Esophagus squamous epithelium (tissue), 5 donors: ENCODE measurements around the gene PTPRB. TPM values are rescaled to one million over a fixed set of nuclear protein-coding genes. Genes with fewer than 3 reads are reported as not detected.

Experiments used
- DNase-seq: peaks from one replicate; lab custom pipeline; 2025; lab: John Stamatoyannopoulos, UW
- H3K27ac ChIP-seq, 4 donors: fragments of 200-600 bp; sonication (generic); one replicate each; pipeline ENCODE4 v1.5.1; 2016 to 2019; ENCODE audit warnings: mild to moderate bottlenecking in 1 of 4
- H3K27me3 ChIP-seq, 4 donors: fragments of 200-600 bp; sonication (generic); 1 replicate in 3 of 4; 2 replicates in 1 of 4; pipeline versions ENCODE4 v1.5.1 to v1.6.0; 2017 to 2021; ENCODE audit warnings: antibody characterized with exemption in 1 of 4
- H3K36me3 ChIP-seq, 3 donors: fragments of 200-600 bp; sonication (generic); one replicate each; pipeline ENCODE4 v1.5.1; 2016 to 2019
- H3K4me1 ChIP-seq, 3 donors: fragments of 200-600 bp; sonication (generic); one replicate each; pipeline ENCODE4 v1.5.1; 2017 to 2019
- H3K4me3 ChIP-seq, 4 donors: fragments of 200-600 bp; sonication (generic); 1 replicate in 3 of 4; 2 replicates in 1 of 4; pipeline ENCODE4 v1.5.1; 2016 to 2019; ENCODE audit warnings: mild to moderate bottlenecking in 2 of 4, moderate library complexity in 1 of 4
- H3K9me3 ChIP-seq, 3 donors: fragments of 200-600 bp; sonication (generic); one replicate each; pipeline ENCODE4 v1.5.1; 2016 to 2019
- CTCF ChIP-seq, 6 experiments: fragments of 450-650 bp in 4 of 6; fragments of 200-600 bp in 2 of 6; sonication (generic) in 2 of 6; IDR thresholded peaks; one replicate each; pipeline ENCODE4 v1.5.1; 2016 to 2019; ENCODE audit warnings: antibody characterized with exemption in 6 of 6, mild to moderate bottlenecking in 4 of 6, moderate library complexity in 4 of 6
- POLR2A ChIP-seq, 4 donors: fragments of 450-650 bp; IDR thresholded peaks; one replicate each; pipeline ENCODE4 v1.6.1; 2017; ENCODE audit warnings: antibody characterized with exemption in 4 of 4, mild to moderate bottlenecking in 4 of 4, moderate library complexity in 3 of 4
- WGBS, 2 donors: methylation state at CpG; one replicate each; pipeline ENCODE4 v1.1.5; 2018; 5-methylcytosine and 5-hydroxymethylcytosine counted together
- intact Hi-C: fragments of 100-400 bp; cut with DNase I; formaldehyde crosslinking; loops from one replicate; pipeline ENCODE4 v1.15.0; 2022
- total RNA-seq, 4 donors: library from RNA; depleted of rRNA; stranded (reverse); fragments of >200 nt; gene quantifications; one replicate each; pipeline ENCODE4 v1.1.0, GENCODE V29; 2016
- donor health status: DM: yes; HTN: yes; CAD: no.

The PTPRB gene
- total RNA-seq, 4 donors from 2014 or later = 4.0 to 22.9 (median 7.4) TPM

- intact Hi-C loops = no loop called here
- 2 to 4% methylated on average over 13 to 17 of the region's 63 CpGs for WGBS, 2 donors
- DNase-seq = no peak
- Histone ChIP-seq H3K27ac (peak overlapping the region in 3 of 4 donors; percentile 59 to 83 (median 74)), H3K4me3 (peak overlapping the region; percentile 34 to 72 (median 48)), H3K36me3 (no peaks in the 10 kb centered on the region), H3K9me3 (no peaks in the 10 kb centered on the region), H3K27me3 (peaks cover 0 to 69% (median 0%) of the 10 kb centered on the region in 4 donors), H3K4me1 (peaks cover 0 to 15% (median 4%) of the 10 kb centered on the region in 3 donors)
- peak in 2 of 4 donors; percentile 27 to 32 for TF ChIP-seq POLR2A (IDR thresholded peaks at IDR 0.05)
- no peak for TF ChIP-seq CTCF (IDR thresholded peaks at IDR 0.05)
Observed at GRCh38 chr12:70609739-70610491, 27.3 kb downstream of the PTPRB start.

- intact Hi-C loops = no loop called here
- DNase-seq = no peak
- Histone ChIP-seq H3K27ac (peak overlapping the region in 3 of 4 donors; percentile 59 to 83 (median 74)), H3K4me3 (peak overlapping the region; percentile 34 to 72 (median 48)), H3K9me3 (no peaks in the 10 kb centered on the region), H3K4me1 (peaks cover 0 to 15% (median 4%) of the 10 kb centered on the region in 3 donors), H3K27me3 (peaks cover 0 to 76% (median 0%) of the 10 kb centered on the region in 4 donors), H3K36me3 (no peaks in the 10 kb centered on the region)
- WGBS, 2 donors = 89 to 92% methylated on average over 2 of the region's 2 CpGs
- no peak for TF ChIP-seq CTCF (IDR thresholded peaks at IDR 0.05)
- TF ChIP-seq POLR2A (IDR thresholded peaks at IDR 0.05) = no peak
Observed at GRCh38 chr12:70609203-70609602, 28.0 kb downstream of the PTPRB start.

- WGBS, 2 donors = 68 to 74% methylated on average over 1 of the region's 1 CpG
- Histone ChIP-seq H3K4me3 (peak overlapping the region in 3 of 4 donors; percentile 44 to 72 (median 52)), H3K36me3 (no peaks in the 10 kb centered on the region), H3K27me3 (peaks cover 0 to 80% (median 0%) of the 10 kb centered on the region in 4 donors), H3K9me3 (no peaks in the 10 kb centered on the region), H3K27ac (peak overlapping the region in 2 of 4 donors; percentile 16 to 74), H3K4me1 (peaks cover 0 to 15% (median 4%) of the 10 kb centered on the region in 3 donors)
- intact Hi-C loops = no loop called here
- DNase-seq = no peak
- TF ChIP-seq CTCF (IDR thresholded peaks at IDR 0.05) (no peak), POLR2A (IDR thresholded peaks at IDR 0.05) (no peak)
Observed at GRCh38 chr12:70608184-70608583, 29.0 kb downstream of the PTPRB start.

GRCh38 chr12:70607107-70607506 lies 30.1 kb downstream of the PTPRB start:
- no peak for TF ChIP-seq POLR2A (IDR thresholded peaks at IDR 0.05)
- no peak for TF ChIP-seq CTCF (IDR thresholded peaks at IDR 0.05)
- H3K4me3 ChIP-seq = peak overlapping the region in 3 of 4 donors; percentile 7 to 72 (median 52)
- H3K36me3 ChIP-seq = no peaks in the 10 kb centered on the region
- intact Hi-C loops = no loop called here
- H3K4me1 ChIP-seq = peaks cover 0 to 15% (median 4%) of the 10 kb centered on the region in 3 donors
- peaks cover 0 to 72% (median 0%) of the 10 kb centered on the region in 4 donors for H3K27me3 ChIP-seq
- H3K27ac ChIP-seq = peak overlapping the region in 1 of 4 donors; percentile 16
- no peaks in the 10 kb centered on the region for H3K9me3 ChIP-seq
- no peak for DNase-seq

- TF ChIP-seq CTCF (IDR thresholded peaks at IDR 0.05) (no peak), POLR2A (IDR thresholded peaks at IDR 0.05) (no peak)
Observed at GRCh38 chr12:70605976-70606375, 31.3 kb downstream of the PTPRB start.

More at GRCh38 chr12:70605976-70606375, 31.3 kb downstream of the PTPRB start:
- H3K4me3 ChIP-seq = peak overlapping the region in 2 of 4 donors; percentile 52 to 72
- WGBS, 2 donors = 50 to 54% methylated on average over 5 of the region's 5 CpGs
- H3K9me3 ChIP-seq = no peaks in the 10 kb centered on the region
- peaks cover 0 to 15% (median 4%) of the 10 kb centered on the region in 3 donors for H3K4me1 ChIP-seq
- intact Hi-C loops = no loop called here
- H3K27me3 ChIP-seq = peaks cover 0 to 67% (median 0%) of the 10 kb centered on the region in 4 donors
- DNase-seq = no peak
- peak overlapping the region in 2 of 4 donors; percentile 2 to 4 for H3K27ac ChIP-seq
- no peaks in the 10 kb centered on the region for H3K36me3 ChIP-seq
